ENCODE results near the gene DCLK2. TPM values are rescaled to one million over a fixed set of nuclear protein-coding genes. Genes with fewer than 3 reads are reported as not detected.

DCLK2 gene
- total RNA-seq, 2 experiments from 2014 or later: 0.07 TPM; not detected in 1

GRCh38 chr4:150255610-150256224, 177.5 kb downstream of the DCLK2 start:
- Mint-ChIP-seq H3K4me3 (no peak overlapping the region), H3K36me3 (no peaks in the 10 kb centered on the region), H3K27me3 (no peaks in the 10 kb centered on the region), H3K27ac (no peak overlapping the region), H3K9me3 (ENCODE audit: low read depth) (no peaks in the 10 kb centered on the region), H3K4me1 (no peaks in the 10 kb centered on the region)
- DNase-seq: no peak
- ATAC-seq: no peak
- CTCF ChIA-PET: no interaction called here

DNA sequence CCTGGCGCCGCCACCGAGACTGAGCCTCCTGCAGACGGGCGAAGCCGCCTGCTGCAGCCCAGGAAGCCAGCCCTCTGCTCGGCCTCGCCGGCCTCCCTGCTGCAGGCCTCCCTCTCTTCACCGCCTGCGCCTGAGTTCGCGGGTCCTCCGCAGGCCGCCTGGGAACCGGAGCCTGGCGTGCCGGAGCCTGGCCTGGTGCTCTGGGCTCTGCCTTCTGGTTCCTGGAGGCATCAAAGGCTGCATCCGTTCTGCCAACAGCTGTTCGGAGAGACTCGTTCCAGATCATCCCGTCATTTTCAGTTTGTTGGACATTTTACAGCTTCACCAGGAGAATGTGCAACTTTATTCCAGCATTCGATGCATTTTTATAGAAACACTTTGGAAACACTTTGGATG, 178.0 kb downstream of the DCLK2 start:
- Mint-ChIP-seq H3K36me3 (no peaks in the 10 kb centered on the region), H3K27me3 (no peaks in the 10 kb centered on the region), H3K4me3 (no peak overlapping the region), H3K4me1 (no peaks in the 10 kb centered on the region), H3K9me3 (ENCODE audit: low read depth) (no peaks in the 10 kb centered on the region), H3K27ac (no peak overlapping the region)
- ATAC-seq (no peak), DNase-seq (no peak)
- CTCF ChIA-PET: no interaction called here

DNA sequence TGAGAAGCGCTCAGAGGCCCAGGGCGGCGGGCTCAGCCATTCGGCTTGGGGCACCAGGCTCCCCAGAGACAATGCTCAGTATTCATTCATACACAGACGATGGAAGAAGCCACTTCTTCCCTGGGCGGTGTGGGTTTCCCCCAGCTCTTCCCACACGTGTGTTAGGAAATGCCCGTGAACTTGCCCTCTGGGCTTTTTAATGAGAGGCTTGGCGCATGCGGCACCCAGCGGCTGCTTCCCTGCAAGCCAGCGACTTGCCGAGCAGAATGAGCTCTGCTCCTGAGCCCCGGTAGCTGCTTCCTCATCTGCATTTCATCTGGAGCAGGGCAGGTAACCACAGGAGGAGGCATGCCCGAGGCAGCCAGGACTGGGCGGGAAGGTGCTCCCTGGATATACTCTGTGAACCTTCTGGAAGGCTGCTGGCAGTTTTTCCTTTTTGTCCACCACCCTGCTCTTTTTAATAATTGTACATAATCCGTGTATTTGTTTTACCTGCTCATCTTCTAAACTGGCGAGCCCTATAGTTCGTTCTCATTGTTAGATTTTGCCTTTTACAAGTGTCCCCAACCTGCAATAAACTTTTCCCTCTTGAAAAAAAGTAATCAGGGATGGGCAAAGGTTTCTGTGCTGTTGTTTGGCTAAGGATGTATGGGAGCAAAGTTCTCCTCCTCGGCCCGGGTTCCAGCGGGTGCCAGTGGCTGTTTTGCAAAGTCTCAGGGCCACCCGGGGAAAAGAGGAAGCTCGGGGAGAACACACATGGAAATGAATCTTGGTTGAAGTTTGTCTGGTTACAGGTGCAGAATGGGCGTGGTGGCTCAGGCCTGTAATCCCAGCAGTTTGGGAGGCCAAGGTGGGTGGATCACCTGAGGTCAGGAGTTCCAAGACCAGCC, 178.8 kb downstream of the DCLK2 start:
- Mint-ChIP-seq H3K27me3 (no peaks in the 10 kb centered on the region), H3K27ac (no peak overlapping the region), H3K9me3 (ENCODE audit: low read depth) (no peaks in the 10 kb centered on the region), H3K36me3 (no peaks in the 10 kb centered on the region), H3K4me1 (no peaks in the 10 kb centered on the region), H3K4me3 (no peak overlapping the region)
- DNase-seq: no peak
- no peak for ATAC-seq
- CTCF ChIA-PET: no interaction called here

DNA sequence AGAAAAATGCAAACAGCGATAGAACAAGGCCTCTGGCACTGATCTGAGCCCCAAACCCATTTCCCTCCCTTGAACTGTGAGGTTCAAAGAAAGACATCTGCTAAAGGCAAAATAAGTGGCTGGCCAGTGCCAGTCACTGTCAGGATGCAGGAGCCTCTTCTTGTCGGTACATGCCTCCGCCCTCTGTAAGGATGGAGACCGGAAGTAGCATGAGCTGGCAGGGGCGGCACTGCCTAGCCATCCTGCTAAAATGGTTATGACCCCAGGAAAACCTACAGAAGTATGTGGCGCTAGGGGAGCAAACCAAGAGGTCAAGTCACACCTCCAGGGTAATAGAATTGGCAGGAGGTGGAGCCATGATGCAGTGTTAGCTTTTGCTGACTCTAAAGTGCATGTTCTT, 180.3 kb downstream of the DCLK2 start:
- no peaks in the 10 kb centered on the region for H3K27me3 Mint-ChIP-seq
- no peaks in the 10 kb centered on the region for H3K9me3 Mint-ChIP-seq (ENCODE audit: low read depth)
- no peak for ATAC-seq

GRCh38 chr4:150259861-150260567, 181.8 kb downstream of the DCLK2 start:
- no peak overlapping the region for H3K27ac Mint-ChIP-seq
- no peak for DNase-seq
- CTCF ChIA-PET: interaction anchor here (0.7 kb wide), 1 partner anchor 1732 kb away, joined by 3 read pairs; no protein-coding TSS in a partner anchor
- H3K27me3 Mint-ChIP-seq: no peaks in the 10 kb centered on the region
- no peaks in the 10 kb centered on the region for H3K9me3 Mint-ChIP-seq (ENCODE audit: low read depth)
- peaks cover 5% of the 10 kb centered on the region for H3K36me3 Mint-ChIP-seq
- no peak for ATAC-seq
- H3K4me3 Mint-ChIP-seq: no peak overlapping the region
- H3K4me1 Mint-ChIP-seq: no peaks in the 10 kb centered on the region

More for the DNA sequence above, 180.3 kb downstream of the DCLK2 start:
- no peak overlapping the region for H3K27ac Mint-ChIP-seq
- H3K4me3 Mint-ChIP-seq: no peak overlapping the region
- H3K4me1 Mint-ChIP-seq: no peaks in the 10 kb centered on the region
- no peaks in the 10 kb centered on the region for H3K36me3 Mint-ChIP-seq
- no peak for DNase-seq
- CTCF ChIA-PET: no interaction called here

GRCh38 chr4:150261571-150261970, 183.3 kb downstream of the DCLK2 start:
- Mint-ChIP-seq H3K36me3 (peaks cover 8% of the 10 kb centered on the region), H3K27ac (no peak overlapping the region), H3K4me3 (no peak overlapping the region), H3K4me1 (no peaks in the 10 kb centered on the region), H3K9me3 (ENCODE audit: low read depth) (no peaks in the 10 kb centered on the region), H3K27me3 (no peaks in the 10 kb centered on the region)
- CTCF ChIA-PET: no interaction called here
- ATAC-seq: no peak
- DNase-seq: no peak

GRCh38 chr4:150262611-150263010, 184.4 kb downstream of the DCLK2 start:
- Mint-ChIP-seq H3K4me1 (no peaks in the 10 kb centered on the region), H3K27me3 (no peaks in the 10 kb centered on the region), H3K36me3 (peaks cover 18% of the 10 kb centered on the region), H3K27ac (no peak overlapping the region), H3K9me3 (ENCODE audit: low read depth) (no peaks in the 10 kb centered on the region), H3K4me3 (no peak overlapping the region)
- DNase-seq (no peak), ATAC-seq (no peak)
- CTCF ChIA-PET: interaction anchor here (1.5 kb wide), 1 partner anchor 20 kb away, joined by 3 read pairs; no protein-coding TSS in a partner anchor

DNA sequence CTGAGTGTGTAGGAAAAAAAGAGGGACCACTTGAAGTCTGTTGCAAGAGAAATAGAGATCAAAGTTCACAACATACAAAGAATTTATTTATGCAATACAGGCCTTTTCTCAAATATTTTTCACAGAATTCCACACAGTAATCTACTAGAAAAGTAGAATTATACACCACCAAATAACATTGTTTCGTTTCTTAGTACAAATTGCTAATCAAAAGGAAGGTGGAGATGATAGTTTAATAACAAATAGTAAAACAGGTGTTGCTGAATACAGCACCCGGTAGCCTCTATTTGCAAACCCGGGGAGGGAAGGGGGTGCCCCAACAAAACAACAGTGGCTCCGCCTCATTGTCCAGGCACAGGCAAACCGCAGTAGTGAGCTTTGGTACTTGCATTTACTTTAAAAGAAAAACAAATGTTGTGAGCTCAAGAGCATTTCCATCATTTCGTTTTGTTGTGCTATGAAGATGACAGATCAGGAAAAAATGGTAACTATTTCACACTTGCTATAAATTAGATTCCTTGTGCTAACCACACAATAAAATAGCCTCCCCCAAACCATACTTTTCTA, 186.4 kb downstream of the DCLK2 start:
- CTCF ChIA-PET: no interaction called here
- H3K27me3 Mint-ChIP-seq: no peaks in the 10 kb centered on the region
- H3K4me1 Mint-ChIP-seq: no peaks in the 10 kb centered on the region
- no peak for DNase-seq
- no peaks in the 10 kb centered on the region for H3K9me3 Mint-ChIP-seq (ENCODE audit: low read depth)
- H3K36me3 Mint-ChIP-seq: peaks cover 30% of the 10 kb centered on the region
- H3K27ac Mint-ChIP-seq: no peak overlapping the region
- no peak overlapping the region for H3K4me3 Mint-ChIP-seq
- ATAC-seq: no peak

DNA sequence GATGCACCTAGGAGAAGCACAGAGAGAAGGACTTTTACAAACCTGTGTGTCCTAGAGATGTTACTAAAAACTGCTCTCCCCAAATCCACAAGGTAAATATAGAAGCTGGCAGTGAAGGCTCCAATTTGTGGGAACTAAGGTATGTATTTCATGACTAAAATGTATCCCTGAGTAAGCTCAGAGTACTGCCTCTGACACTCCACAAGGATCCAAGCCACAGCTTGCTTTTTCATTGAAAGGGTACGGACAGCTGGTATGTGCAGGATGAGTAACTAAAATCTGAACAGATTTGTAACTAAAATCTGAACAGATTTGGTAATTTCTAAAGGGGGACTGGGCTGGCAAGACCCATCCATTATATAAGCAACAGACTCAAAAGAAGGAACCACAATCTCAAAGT, 187.6 kb downstream of the DCLK2 start:
- Mint-ChIP-seq H3K36me3 (peaks cover 40% of the 10 kb centered on the region), H3K9me3 (ENCODE audit: low read depth) (no peaks in the 10 kb centered on the region), H3K27ac (no peak overlapping the region), H3K27me3 (no peaks in the 10 kb centered on the region), H3K4me3 (no peak overlapping the region), H3K4me1 (no peaks in the 10 kb centered on the region)
- DNase-seq (no peak), ATAC-seq (no peak)
- CTCF ChIA-PET: no interaction called here

DNA sequence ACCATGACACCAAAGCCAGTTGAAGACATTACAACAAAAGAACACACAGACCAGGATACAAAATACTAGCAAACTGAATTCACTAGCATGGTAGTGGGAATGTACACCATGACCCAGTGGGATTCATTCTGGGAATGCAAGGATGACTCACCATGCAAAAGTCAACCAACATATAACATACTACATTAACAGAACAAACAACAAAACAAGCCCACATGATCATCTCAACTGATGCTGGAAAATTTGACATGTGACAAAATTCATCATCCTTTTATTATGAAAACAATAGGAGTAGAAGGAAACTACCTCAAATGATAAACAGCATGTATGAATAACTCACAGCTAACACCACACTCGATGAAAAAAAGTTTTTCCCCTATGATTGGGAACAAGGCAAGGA, 190.2 kb downstream of the DCLK2 start:
- CTCF ChIA-PET: no interaction called here
- no peak overlapping the region for H3K4me3 Mint-ChIP-seq
- no peaks in the 10 kb centered on the region for H3K9me3 Mint-ChIP-seq (ENCODE audit: low read depth)
- no peak overlapping the region for H3K27ac Mint-ChIP-seq
- no peaks in the 10 kb centered on the region for H3K4me1 Mint-ChIP-seq
- no peak for ATAC-seq
- DNase-seq: no peak
- H3K27me3 Mint-ChIP-seq: no peaks in the 10 kb centered on the region
- peaks cover 48% of the 10 kb centered on the region for H3K36me3 Mint-ChIP-seq

DNA sequence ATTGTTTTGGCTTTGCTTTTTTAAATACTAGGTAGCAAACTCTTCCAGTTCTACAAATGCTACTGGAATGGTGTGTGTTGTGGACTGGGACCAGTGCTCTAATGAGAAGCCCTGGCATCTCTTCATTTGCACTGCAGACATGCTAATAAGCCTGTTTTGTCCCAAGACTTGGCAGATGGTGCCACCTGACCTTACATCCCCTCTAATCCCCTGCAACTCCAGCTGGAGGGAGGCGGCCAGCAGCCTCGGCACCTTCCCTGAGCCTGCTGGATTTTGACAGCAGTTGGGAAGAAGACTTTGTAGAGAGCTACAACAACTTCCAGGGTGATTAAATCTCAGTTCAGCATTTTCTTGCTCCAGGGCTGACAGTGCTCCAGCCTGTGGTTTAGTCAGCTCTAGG, 200.0 kb downstream of the DCLK2 start:
- Mint-ChIP-seq H3K4me3 (no peak overlapping the region), H3K9me3 (ENCODE audit: low read depth) (no peaks in the 10 kb centered on the region), H3K4me1 (peaks cover 3% of the 10 kb centered on the region), H3K27ac (no peak overlapping the region), H3K27me3 (no peaks in the 10 kb centered on the region), H3K36me3 (peaks cover 46% of the 10 kb centered on the region)
- CTCF ChIA-PET: interaction anchor here (1.4 kb wide), 1 partner anchor 17 kb away, joined by 5 read pairs; no protein-coding TSS in a partner anchor
- ATAC-seq (no peak), DNase-seq (no peak)

DNA sequence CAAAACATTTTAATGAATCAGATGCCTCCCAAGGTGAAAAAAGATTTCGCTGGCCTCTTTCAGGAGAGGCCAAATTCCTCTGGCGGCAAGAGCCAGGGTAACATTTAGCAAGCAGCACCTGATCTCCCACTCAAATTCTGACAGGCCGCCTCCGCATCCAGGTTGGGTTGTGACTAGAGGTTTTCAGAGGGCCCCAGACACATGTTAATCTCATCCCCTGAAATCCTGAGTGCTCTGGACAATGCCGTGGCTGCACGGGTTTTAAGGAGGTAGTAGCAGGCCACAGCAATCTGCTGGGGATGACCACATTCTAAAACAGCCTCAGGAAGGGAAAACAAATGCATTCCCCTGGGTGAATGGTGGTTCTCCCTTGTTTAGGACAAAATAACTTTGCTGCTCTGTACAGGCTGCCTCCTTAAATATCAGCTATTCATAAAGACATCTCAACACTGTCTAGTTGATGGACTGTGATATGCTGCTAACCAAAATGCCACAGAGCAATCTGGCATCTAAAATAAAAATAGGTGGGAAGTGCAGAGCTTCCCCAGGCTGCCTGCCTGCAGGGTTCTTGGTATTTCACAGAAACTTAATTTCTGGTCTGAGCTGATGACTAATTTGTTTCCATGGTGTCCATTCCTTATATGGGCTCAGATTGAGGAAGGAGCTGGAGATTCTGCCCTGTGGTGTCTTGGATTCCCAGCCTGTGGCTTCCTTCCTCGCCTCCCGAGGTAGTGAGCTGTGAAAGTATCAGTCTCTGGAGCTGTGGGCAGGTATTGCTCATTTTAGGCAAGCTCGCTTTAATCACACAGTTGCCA, 202.0 kb downstream of the DCLK2 start:
- H3K27ac Mint-ChIP-seq: no peak overlapping the region
- no peak overlapping the region for H3K4me3 Mint-ChIP-seq
- H3K36me3 Mint-ChIP-seq: peaks cover 46% of the 10 kb centered on the region
- CTCF ChIA-PET: interaction anchor here (1.1 kb wide), 1 partner anchor 17 kb away, joined by 3 read pairs; no protein-coding TSS in a partner anchor
- H3K4me1 Mint-ChIP-seq: peaks cover 3% of the 10 kb centered on the region
- H3K27me3 Mint-ChIP-seq: no peaks in the 10 kb centered on the region
- ATAC-seq (no peak), DNase-seq (no peak)
- no peaks in the 10 kb centered on the region for H3K9me3 Mint-ChIP-seq (ENCODE audit: low read depth)

DNA sequence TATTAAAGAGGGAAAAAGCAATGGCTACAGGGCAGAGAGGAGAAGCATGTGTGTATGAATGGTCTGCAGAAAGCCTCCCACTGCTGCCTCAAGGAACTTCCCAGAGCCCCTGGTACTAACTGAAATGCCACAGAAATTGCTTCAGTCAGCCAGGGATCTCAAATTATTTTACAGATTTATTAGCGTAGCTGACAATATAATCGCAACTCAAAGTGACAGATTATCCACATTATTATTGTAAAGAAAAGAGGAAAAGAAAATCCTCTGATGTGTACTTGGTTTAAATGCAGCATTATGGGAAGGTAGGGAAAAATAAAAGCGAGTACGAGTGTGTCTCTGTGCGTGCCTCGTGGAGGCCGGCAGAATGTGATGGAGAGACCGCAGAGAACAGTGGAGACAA, 202.7 kb downstream of the DCLK2 start:
- peaks cover 3% of the 10 kb centered on the region for H3K4me1 Mint-ChIP-seq
- no peaks in the 10 kb centered on the region for H3K27me3 Mint-ChIP-seq
- H3K4me3 Mint-ChIP-seq: no peak overlapping the region
- no peaks in the 10 kb centered on the region for H3K9me3 Mint-ChIP-seq (ENCODE audit: low read depth)
- ATAC-seq (no peak), DNase-seq (no peak)
- CTCF ChIA-PET: interaction anchor here (1.1 kb wide), 1 partner anchor 17 kb away, joined by 3 read pairs; no protein-coding TSS in a partner anchor
- peaks cover 43% of the 10 kb centered on the region for H3K36me3 Mint-ChIP-seq
- H3K27ac Mint-ChIP-seq: no peak overlapping the region

Measured in activated CD8-positive, alpha-beta memory T cell treated with anti-CD3 and anti-CD28 coated beads, Interleukin-2, amount 10 ng/mL, durations not matched to agents 7 days and 5 days (primary cell).